ENCODE measurements around the gene FAM20C.

Gene FAM20C

DNA sequence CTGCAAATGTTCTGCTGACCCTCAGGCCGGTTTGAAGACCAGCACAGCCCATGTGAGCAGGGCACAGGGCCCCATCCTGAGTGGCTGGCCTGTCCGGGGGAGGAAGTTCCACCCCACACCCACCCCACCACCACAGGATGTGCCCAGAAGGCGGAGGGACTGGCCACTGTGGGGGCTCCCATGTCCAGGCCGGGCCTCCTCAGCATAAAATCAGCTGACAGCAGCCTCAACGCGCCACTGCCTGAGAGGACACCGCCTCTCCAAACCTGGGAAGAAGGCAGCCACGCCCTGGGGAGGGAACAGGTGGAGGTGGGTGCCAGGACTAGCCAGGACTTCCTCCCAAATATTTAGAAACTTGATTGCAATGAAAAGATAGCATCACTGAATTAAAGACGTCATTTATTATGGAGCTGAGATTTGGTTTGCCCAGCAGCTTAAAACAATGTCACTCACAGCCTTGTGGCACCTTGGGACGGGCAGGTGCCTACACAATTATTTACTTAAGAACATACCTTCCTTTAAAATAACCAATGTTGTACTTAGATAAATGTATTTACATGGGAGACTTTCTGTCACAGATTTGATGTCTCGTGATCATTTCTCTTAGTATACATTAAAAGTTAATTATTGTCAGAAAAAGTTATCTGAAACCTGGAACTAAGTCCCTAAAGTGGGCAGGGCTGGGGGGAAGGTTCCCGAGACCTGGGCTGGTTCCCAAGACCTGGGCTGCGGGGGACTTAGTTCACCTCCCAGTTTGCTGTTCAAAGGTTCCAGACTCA lies 27.3 kb upstream of the FAM20C start:
- H3K4me3 Mint-ChIP-seq = no peak overlapping the region
- H3K9me3 Mint-ChIP-seq = no peaks in the 10 kb centered on the region
- no peaks in the 10 kb centered on the region for H3K4me1 Mint-ChIP-seq
- no peaks in the 10 kb centered on the region for H3K36me3 Mint-ChIP-seq
- H3K27ac Mint-ChIP-seq = no peak overlapping the region
- ATAC-seq (ENCODE audit: low read depth) (no peak), DNase-seq (ENCODE audit: low spot score in 2 of 2) (no peak)
- peaks cover 16% of the 10 kb centered on the region for H3K27me3 Mint-ChIP-seq

DNA sequence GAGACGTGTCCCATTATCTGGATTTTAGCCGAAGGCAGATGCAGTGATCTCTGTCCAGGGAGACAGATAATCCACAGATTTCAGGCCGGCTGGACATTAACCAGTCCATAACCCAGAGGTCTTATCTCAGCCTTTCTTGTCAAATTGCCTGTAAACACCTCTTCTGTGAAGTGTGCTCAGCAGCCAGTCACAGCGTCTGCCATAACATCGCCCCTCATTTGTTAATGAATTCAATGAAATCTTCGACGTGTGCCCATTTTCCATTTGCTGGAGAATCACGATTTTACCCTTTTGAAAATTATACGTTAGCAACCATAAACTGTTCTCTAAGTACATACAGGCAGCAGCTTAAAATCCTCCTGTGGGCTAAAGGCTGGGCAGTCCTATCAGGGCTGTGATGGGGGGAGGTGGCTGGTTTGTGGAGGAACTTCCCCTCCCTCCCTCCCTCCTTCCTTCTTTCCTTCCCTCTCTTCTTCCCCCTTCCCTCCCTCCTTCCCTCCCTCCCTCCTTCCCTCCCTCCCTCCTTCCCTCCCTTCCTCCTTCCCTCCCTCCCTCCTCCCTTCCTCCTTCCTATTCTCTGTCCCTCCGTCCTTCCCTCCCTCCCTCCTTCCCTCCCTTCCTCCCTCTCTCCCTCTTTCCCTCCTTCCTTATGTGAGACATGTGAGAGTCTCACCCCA lies 26.6 kb upstream of the FAM20C start:
- H3K4me3 Mint-ChIP-seq = no peak overlapping the region
- H3K4me1 Mint-ChIP-seq = no peaks in the 10 kb centered on the region
- no peak overlapping the region for H3K27ac Mint-ChIP-seq
- DNase-seq (ENCODE audit: low spot score in 2 of 2) (no peak), ATAC-seq (ENCODE audit: low read depth) (no peak)
- H3K27me3 Mint-ChIP-seq = peaks cover 20% of the 10 kb centered on the region
- no peaks in the 10 kb centered on the region for H3K36me3 Mint-ChIP-seq
- H3K9me3 Mint-ChIP-seq = no peaks in the 10 kb centered on the region

GRCh38 chr7:166338-167060 lies 25.9 kb upstream of the FAM20C start:
- Mint-ChIP-seq H3K36me3 (no peaks in the 10 kb centered on the region), H3K27ac (no peak overlapping the region), H3K4me3 (no peak overlapping the region), H3K9me3 (no peaks in the 10 kb centered on the region), H3K27me3 (peaks cover 20% of the 10 kb centered on the region), H3K4me1 (no peaks in the 10 kb centered on the region)
- no peak for DNase-seq (ENCODE audit: low spot score in 2 of 2)
- no peak for ATAC-seq (ENCODE audit: low read depth)

GRCh38 chr7:167090-167855 lies 25.1 kb upstream of the FAM20C start:
- Mint-ChIP-seq H3K36me3 (no peaks in the 10 kb centered on the region), H3K27me3 (peaks cover 20% of the 10 kb centered on the region), H3K4me1 (no peaks in the 10 kb centered on the region), H3K4me3 (no peak overlapping the region), H3K9me3 (no peaks in the 10 kb centered on the region), H3K27ac (no peak overlapping the region)
- ATAC-seq (ENCODE audit: low read depth) = no peak
- no peak for DNase-seq (ENCODE audit: low spot score in 2 of 2)

GRCh38 chr7:167976-168791 lies 24.2 kb upstream of the FAM20C start:
- no peaks in the 10 kb centered on the region for H3K9me3 Mint-ChIP-seq
- ATAC-seq (ENCODE audit: low read depth) (no peak), DNase-seq (ENCODE audit: low spot score in 2 of 2) (no peak)
- no peaks in the 10 kb centered on the region for H3K36me3 Mint-ChIP-seq
- H3K4me1 Mint-ChIP-seq = no peaks in the 10 kb centered on the region
- peaks cover 20% of the 10 kb centered on the region for H3K27me3 Mint-ChIP-seq
- H3K27ac Mint-ChIP-seq = no peak overlapping the region
- no peak overlapping the region for H3K4me3 Mint-ChIP-seq

DNA sequence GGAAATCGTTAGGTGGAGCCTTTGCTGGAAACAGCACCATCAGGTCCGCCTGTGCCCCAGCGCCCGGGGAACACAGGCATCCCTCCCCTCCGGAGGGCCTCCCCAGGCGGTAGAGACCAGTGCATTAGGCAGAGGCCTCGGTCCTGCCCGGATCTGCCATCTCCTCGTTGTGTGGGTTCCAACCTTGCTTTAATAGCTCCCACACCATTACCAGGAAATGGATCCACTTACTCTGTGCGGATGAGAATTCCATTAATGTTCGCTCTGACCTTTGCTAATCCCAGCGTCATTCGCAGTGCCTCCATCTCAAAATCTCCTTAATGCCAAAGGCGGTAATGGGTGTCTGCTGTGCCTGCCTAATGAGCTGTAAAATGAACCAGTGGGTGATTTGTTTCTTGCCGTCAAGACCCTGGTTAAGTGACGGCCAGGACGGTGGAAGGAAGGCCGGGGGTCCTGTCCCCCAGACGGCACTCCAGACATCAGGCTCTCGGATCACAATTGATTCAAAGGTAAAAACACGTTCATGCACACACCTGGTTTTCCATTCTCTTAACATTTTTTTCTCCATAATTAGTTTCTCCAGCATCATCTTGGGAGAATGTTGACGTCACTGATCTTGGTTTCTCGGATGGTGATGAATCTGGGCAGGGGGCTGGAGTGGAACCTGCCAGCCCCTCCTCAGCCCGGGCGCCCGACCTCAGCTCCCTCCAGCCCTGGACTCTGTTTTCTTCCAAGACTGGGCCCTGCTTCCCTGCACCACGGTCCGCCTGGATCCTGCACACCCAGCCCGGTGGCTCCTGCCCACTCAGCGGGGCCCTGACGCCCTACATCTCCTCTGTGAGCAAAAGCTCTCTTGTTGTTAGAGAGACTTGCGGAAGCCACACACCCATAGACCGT lies 22.8 kb upstream of the FAM20C start:
- no peaks in the 10 kb centered on the region for H3K9me3 Mint-ChIP-seq
- no peaks in the 10 kb centered on the region for H3K4me1 Mint-ChIP-seq
- peaks cover 18% of the 10 kb centered on the region for H3K27me3 Mint-ChIP-seq
- H3K27ac Mint-ChIP-seq = no peak overlapping the region
- ATAC-seq (ENCODE audit: low read depth) = no peak
- no peaks in the 10 kb centered on the region for H3K36me3 Mint-ChIP-seq
- no peak for DNase-seq (ENCODE audit: low spot score in 2 of 2)
- H3K4me3 Mint-ChIP-seq = no peak overlapping the region

DNA sequence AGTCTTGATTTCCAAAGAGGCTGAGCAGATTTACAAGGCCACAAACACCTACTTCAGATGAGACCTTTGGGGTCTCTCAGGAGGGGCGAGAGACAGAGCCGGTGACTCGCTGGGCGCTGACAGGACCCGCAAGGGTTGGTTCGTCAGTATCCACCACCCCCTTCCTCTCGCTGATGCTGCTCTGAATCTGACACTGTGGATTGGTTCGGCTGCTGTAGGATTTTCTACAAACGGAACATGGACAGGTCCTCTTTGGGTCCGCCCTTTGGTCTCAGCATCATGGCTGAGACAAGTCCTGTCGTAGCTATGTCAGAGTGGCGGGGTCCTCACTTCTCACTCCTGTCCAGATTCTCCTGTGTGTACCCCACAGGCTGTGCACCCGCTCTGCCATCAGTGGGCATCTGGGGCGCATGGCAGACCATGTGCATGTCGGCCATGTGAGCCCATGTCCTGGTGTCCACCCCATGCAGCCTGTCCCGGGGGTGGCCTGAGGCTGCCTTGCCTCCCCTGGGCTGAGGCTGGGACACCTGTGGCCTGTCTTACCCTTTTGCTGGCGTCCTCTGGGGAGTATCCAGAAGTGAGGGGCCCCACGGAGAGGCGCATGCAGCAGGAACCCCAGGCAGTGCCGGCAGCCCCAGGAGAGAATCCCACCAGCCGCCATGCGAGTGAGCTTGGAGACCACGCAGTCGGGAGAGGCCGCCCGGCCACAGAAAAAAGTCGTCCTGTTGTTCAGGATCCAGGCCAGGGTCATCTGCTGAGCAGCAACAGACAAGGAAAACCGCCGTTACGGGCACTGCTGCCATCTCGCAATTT lies 21.6 kb upstream of the FAM20C start:
- no peaks in the 10 kb centered on the region for H3K9me3 Mint-ChIP-seq
- no peak overlapping the region for H3K27ac Mint-ChIP-seq
- DNase-seq (ENCODE audit: low spot score in 2 of 2) (no peak), ATAC-seq (ENCODE audit: low read depth) (no peak)
- H3K4me3 Mint-ChIP-seq = no peak overlapping the region
- H3K27me3 Mint-ChIP-seq = peaks cover 16% of the 10 kb centered on the region
- no peaks in the 10 kb centered on the region for H3K36me3 Mint-ChIP-seq
- no peaks in the 10 kb centered on the region for H3K4me1 Mint-ChIP-seq

DNA sequence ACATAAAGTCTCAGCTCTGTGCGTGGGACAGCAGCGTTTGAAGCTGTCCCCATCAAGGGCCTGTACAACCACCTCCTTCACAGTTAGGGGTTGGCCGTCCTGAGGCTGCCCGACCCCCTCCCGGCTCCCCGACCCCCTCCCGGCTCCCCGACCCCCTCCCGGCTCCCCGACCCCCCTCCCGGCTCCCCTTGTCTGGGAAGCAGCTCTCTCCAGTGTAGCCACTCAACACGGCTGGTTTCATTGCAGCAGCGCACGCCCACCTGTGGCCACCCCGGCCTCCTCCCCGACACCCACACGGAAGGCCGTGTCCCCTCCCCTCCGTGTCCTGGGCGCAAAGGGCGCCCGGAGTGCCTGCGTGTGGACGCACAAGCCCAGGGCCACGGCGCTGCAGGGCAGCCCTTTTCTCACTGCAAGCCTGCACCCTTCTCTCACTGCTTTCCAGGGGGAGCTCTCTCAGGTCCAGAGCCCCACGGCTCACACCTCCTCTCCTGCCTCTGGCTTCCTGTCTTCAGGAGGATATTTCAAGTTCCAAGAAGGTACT lies 20.9 kb upstream of the FAM20C start:
- H3K4me3 Mint-ChIP-seq = no peak overlapping the region
- H3K27me3 Mint-ChIP-seq = peaks cover 13% of the 10 kb centered on the region
- no peaks in the 10 kb centered on the region for H3K36me3 Mint-ChIP-seq
- no peak for ATAC-seq (ENCODE audit: low read depth)
- no peak for DNase-seq (ENCODE audit: low spot score in 2 of 2)
- H3K27ac Mint-ChIP-seq = no peak overlapping the region
- H3K9me3 Mint-ChIP-seq = no peaks in the 10 kb centered on the region
- H3K4me1 Mint-ChIP-seq = no peaks in the 10 kb centered on the region

DNA sequence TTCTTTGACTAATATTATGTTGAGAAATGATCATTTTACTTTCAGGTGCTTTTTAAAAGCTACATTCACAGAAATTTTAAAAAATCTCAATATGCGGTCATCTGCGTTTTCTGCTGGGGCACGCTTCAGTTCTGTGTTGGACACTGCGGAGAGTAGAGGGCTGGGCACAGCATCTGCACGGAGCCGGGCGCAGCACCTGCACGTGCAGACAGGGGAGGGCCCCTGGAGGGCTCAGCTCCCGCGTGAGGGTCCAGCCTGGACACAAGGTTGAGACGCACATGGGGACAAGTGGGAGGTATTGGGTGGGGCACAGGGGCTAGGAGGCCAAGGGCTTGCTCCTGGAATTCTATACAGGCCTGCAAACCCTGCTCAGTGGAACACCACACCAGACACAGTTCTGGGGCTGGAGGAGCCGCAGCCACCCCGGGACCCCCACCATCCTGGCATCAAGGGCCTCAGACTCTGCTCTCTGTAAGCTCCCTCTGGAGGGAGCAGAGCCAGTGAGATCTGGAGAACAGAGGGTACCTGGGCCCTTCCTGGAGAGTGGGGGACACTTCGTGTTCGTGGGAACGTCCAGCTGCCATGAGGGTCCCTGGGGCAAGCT lies 20.4 kb upstream of the FAM20C start:
- DNase-seq (ENCODE audit: low spot score in 2 of 2) (no peak), ATAC-seq (ENCODE audit: low read depth) (no peak)
- Mint-ChIP-seq H3K36me3 (no peaks in the 10 kb centered on the region), H3K4me3 (no peak overlapping the region), H3K4me1 (no peaks in the 10 kb centered on the region), H3K27ac (no peak overlapping the region), H3K27me3 (peaks cover 13% of the 10 kb centered on the region), H3K9me3 (no peaks in the 10 kb centered on the region)

GRCh38 chr7:173209-173918 lies 19.0 kb upstream of the FAM20C start:
- peaks cover 10% of the 10 kb centered on the region for H3K27me3 Mint-ChIP-seq
- no peaks in the 10 kb centered on the region for H3K9me3 Mint-ChIP-seq
- ATAC-seq (ENCODE audit: low read depth) (no peak), DNase-seq (ENCODE audit: low spot score in 2 of 2) (no peak)
- no peak overlapping the region for H3K4me3 Mint-ChIP-seq
- no peaks in the 10 kb centered on the region for H3K36me3 Mint-ChIP-seq
- no peaks in the 10 kb centered on the region for H3K4me1 Mint-ChIP-seq
- H3K27ac Mint-ChIP-seq = no peak overlapping the region

DNA sequence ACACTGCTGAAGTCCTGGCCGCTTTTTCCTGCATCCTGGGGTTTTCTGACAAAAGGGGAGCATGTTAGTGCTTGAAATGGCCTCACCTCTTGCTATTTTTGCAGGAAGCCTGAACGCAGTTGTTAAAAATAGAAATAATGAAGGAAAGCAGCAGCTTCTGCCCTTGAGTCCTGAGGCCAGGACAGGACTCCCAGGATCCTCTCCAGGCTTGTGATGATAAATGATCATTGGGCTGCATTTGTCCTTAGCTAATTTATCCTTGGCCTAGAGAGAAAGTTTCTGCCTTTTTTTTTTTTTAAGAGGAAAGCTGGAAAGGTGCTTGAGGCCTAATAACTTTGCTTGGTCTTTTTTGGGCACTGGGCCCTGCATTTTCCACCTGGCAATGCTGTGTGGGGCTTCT lies 17.7 kb upstream of the FAM20C start:
- no peak for ATAC-seq (ENCODE audit: low read depth)
- H3K36me3 Mint-ChIP-seq = no peaks in the 10 kb centered on the region
- H3K9me3 Mint-ChIP-seq = no peaks in the 10 kb centered on the region
- H3K4me1 Mint-ChIP-seq = no peaks in the 10 kb centered on the region
- no peak for DNase-seq (ENCODE audit: low spot score in 2 of 2)
- H3K4me3 Mint-ChIP-seq = no peak overlapping the region
- H3K27me3 Mint-ChIP-seq = peaks cover 11% of the 10 kb centered on the region
- H3K27ac Mint-ChIP-seq = no peak overlapping the region
